Esophagus muscularis mucosa (tissue), 3 donors: ENCODE data around the gene LYPD6B.

Experiments used
- POLR2A ChIP-seq: fragments of 450-650 bp; IDR thresholded peaks from one replicate; pipeline ENCODE4 v1.6.1; 2017; ENCODE audit warnings: antibody characterized with exemption, moderate library complexity, mild to moderate bottlenecking, low read depth
- POLR2AphosphoS5 ChIP-seq, 2 donors: sonication (generic); formaldehyde crosslinking; IDR thresholded peaks; one replicate each; pipeline ENCODE4 v1.6.1; 2017; ENCODE audit warnings: antibody characterized with exemption in 2 of 2
- TF ChIP-seq, protein P1 (sequence below), 3 experiments: fragments of 200-600 bp in 2 of 3; fragments of 450-650 bp in 1 of 3; sonication (generic) in 2 of 3; IDR thresholded peaks; one replicate each; pipeline ENCODE4 v1.5.1; 2017 to 2019; ENCODE audit warnings: antibody characterized with exemption in 3 of 3, mild to moderate bottlenecking in 2 of 3, moderate library complexity in 1 of 3

DNA sequence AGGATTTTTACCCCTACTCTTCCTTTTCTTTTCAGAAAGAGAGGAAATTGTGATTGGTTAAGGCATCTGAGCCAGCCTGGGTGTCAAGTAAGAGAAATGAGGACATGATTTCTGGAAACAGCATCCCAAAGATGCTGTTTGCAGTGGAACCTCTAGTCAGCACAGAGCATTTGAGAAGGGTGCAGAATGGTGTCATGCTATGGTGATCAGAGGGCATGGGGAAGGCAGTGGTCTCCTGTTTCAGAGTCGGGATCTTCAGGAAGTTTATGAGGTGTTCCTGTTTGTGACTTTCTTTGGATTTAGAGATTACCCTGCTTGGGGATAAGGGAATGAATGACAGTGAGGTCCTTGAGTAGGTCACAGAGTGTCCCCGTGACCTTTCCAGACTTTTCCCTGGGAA lies 117.5 kb downstream of the LYPD6B start:
- no peak for TF ChIP-seq POLR2A
- TF ChIP-seq, protein P1, sequence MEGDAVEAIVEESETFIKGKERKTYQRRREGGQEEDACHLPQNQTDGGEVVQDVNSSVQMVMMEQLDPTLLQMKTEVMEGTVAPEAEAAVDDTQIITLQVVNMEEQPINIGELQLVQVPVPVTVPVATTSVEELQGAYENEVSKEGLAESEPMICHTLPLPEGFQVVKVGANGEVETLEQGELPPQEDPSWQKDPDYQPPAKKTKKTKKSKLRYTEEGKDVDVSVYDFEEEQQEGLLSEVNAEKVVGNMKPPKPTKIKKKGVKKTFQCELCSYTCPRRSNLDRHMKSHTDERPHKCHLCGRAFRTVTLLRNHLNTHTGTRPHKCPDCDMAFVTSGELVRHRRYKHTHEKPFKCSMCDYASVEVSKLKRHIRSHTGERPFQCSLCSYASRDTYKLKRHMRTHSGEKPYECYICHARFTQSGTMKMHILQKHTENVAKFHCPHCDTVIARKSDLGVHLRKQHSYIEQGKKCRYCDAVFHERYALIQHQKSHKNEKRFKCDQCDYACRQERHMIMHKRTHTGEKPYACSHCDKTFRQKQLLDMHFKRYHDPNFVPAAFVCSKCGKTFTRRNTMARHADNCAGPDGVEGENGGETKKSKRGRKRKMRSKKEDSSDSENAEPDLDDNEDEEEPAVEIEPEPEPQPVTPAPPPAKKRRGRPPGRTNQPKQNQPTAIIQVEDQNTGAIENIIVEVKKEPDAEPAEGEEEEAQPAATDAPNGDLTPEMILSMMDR (IDR thresholded peaks at IDR 0.05) = no peak
- TF ChIP-seq POLR2AphosphoS5 (IDR thresholded peaks at IDR 0.05) = no peak
